HepG2 (cell line): ENCODE results near the gene ZNF770. TPM values are rescaled to one million over a fixed set of nuclear protein-coding genes. Genes with fewer than 3 reads are reported as not detected.
A peak's percentile ranks its signal among the peaks of the same experiment; 100 is the strongest.

ENCODE experiments used
- CENPX ChIP-seq: sonication (generic); formaldehyde crosslinking; IDR thresholded peaks from 2 replicates; pipeline ENCODE4 v1.9.0; 2021; ENCODE audit warnings: mild to moderate bottlenecking, missing genetic modification reagents, moderate library complexity
- KLF12 ChIP-seq: sonication (generic); formaldehyde crosslinking; IDR thresholded peaks from 2 replicates; pipeline ENCODE4 v1.4.0; 2020; ENCODE audit warnings: missing genetic modification reagents, borderline replicate concordance
- NFKB2 ChIP-seq: sonication (generic); formaldehyde crosslinking; IDR thresholded peaks from 2 replicates; pipeline ENCODE4 v1.4.0; 2020; ENCODE audit warnings: missing genetic modification reagents, borderline replicate concordance
- PRPF4 ChIP-seq: fragments of 200-400 bp; formaldehyde crosslinking; IDR thresholded peaks from 2 replicates; pipeline ENCODE4 v1.6.1; 2016; ENCODE audit warnings: low read length, low read depth; ENCODE audit not compliant: poor library complexity, severe bottlenecking
- REPIN1 ChIP-seq: sonication (generic); formaldehyde crosslinking; IDR thresholded peaks from 2 replicates; pipeline ENCODE4 v1.8.0; 2022; ENCODE audit warnings: missing genetic modification reagents, low read depth, mild to moderate bottlenecking, borderline replicate concordance
- SKI ChIP-seq: fragments of 450-650 bp; IDR thresholded peaks from one replicate; pipeline ENCODE4 v1.6.1; 2018; ENCODE audit warnings: mild to moderate bottlenecking; ENCODE audit not compliant: partially characterized antibody
- TRIM24 ChIP-seq: sonication (generic); formaldehyde crosslinking; IDR thresholded peaks from 2 replicates; pipeline ENCODE4 v1.8.0; 2022; ENCODE audit warnings: mild to moderate bottlenecking, missing genetic modification reagents
- ZFP36L2 ChIP-seq: sonication (generic); formaldehyde crosslinking; IDR thresholded peaks from 2 replicates; pipeline ENCODE4 v1.4.0; 2020; ENCODE audit warnings: missing genetic modification reagents
- ZNF441 ChIP-seq: sonication (generic); formaldehyde crosslinking; IDR thresholded peaks from 2 replicates; pipeline ENCODE4 v1.7.0; 2021; ENCODE audit warnings: missing genetic modification reagents, borderline replicate concordance
- ZNF557 ChIP-seq: sonication (generic); formaldehyde crosslinking; IDR thresholded peaks from 2 replicates; pipeline ENCODE4 v1.4.0; 2020; ENCODE audit warnings: missing genetic modification reagents
- ZNF83 ChIP-seq: sonication (generic); formaldehyde crosslinking; IDR thresholded peaks from 2 replicates; pipeline ENCODE4 v1.4.0; 2020; ENCODE audit warnings: missing genetic modification reagents, mild to moderate bottlenecking, borderline replicate concordance
- ZSCAN22 ChIP-seq: sonication (generic); formaldehyde crosslinking; IDR thresholded peaks from 2 replicates; pipeline ENCODE4 v1.4.0; 2020; ENCODE audit warnings: mild to moderate bottlenecking, missing genetic modification reagents
- polyA plus RNA-seq, 8 experiments: library from polyadenylated mRNA; depleted of rRNA in 3 of 8; stranded (reverse) in 7 of 8; unstranded in 1 of 8; fragments of >200 nt; fragmentation: Illumina TruSeq in 4 of 8; extraction: Trizol in 4 of 8; gene quantifications; 2 replicates each; pipeline versions ENCODE4 v1.2.1 to v1.2.3, GENCODE V29; 2011 to 2016; ENCODE audit warnings: low read depth in 4 of 8, missing spikeins in 1 of 8, mixed read lengths in 1 of 8; ENCODE audit not compliant: insufficient read depth in 1 of 8
- total RNA-seq, 5 experiments: library from RNA; depleted of rRNA; stranded (reverse); fragments of >200 nt; fragmentation: Illumina TruSeq; extraction: Trizol; gene quantifications; 2 replicates each; pipeline ENCODE4 v1.2.3, GENCODE V29; 2016; ENCODE audit warnings: low read depth in 1 of 5
- TF ChIP-seq, protein P1 (sequence below): sonication (generic); formaldehyde crosslinking; IDR thresholded peaks from 2 replicates; pipeline ENCODE4 v1.4.0; 2020; ENCODE audit warnings: missing genetic modification reagents
- TF ChIP-seq, protein P2 (sequence below): sonication (generic); formaldehyde crosslinking; IDR thresholded peaks from 2 replicates; pipeline ENCODE4 v1.5.1; 2020; ENCODE audit warnings: missing genetic modification reagents, mild to moderate bottlenecking, borderline replicate concordance
- TF ChIP-seq, protein P3 (sequence below): sonication (generic); formaldehyde crosslinking; IDR thresholded peaks from 2 replicates; pipeline ENCODE4 v1.4.0; 2020; ENCODE audit warnings: missing genetic modification reagents
- TF ChIP-seq, protein P4 (sequence below): IDR thresholded peaks from 2 replicates; pipeline ENCODE4 v1.6.1; 2016; ENCODE audit warnings: low read depth, control low read depth
- TF ChIP-seq, protein P5 (sequence below): IDR thresholded peaks from 2 replicates; pipeline ENCODE4 v1.6.1; 2016; ENCODE audit warnings: mild to moderate bottlenecking, missing biosample characterization, missing genetic modification reagents
- TF ChIP-seq, protein P6 (sequence below): sonication (generic); formaldehyde crosslinking; IDR thresholded peaks from 2 replicates; pipeline ENCODE4 v1.4.0; 2020; ENCODE audit warnings: missing genetic modification reagents

The ZNF770 gene
- total and polyA plus RNA-seq, 2 of the 13 experiments (the other 11 are each of a cell fraction or from before 2014, with no cell fraction given): 15.5 to 33.1 TPM

DNA sequence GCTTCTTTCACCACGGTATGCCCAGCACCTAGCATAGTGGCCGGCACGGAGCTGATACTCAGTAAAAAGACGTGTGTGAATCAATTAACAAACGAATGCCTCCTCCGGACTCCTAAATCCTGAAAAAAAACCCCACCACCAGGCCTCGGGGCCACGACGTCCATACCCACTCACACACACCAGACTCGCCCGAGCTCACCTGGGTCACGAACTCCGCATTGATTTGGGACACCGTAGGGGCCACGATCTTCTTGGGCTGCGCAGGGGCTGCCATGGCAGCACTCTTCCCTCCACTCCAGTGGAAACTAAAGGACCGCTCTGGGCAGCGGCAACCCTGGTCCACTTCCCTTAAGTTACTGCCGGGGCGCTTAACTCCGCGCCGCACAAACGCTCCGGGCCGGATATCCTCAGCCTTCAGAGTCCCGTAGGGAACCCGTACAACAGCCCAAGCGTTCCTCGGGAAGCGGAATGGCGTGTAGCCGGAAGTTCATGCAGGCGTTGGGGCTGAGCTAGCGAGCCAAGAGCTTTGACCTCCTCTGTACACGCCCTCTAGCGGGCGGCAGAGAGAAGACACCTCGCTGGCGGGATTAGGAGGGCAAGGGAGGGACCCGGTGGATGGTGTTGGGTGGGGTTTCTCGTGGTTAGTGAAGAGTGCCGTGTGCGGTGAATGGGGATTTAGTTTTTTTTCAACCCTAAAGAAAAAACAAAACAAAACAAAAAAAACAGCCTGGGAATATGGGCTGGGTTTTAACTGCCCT is 18.6 kb downstream of the ZNF770 start, which contains the start of gene AQR (continued):
- no peak for TF ChIP-seq ZNF83 (CRISPR knock-in tag)
- TF ChIP-seq, protein P1, sequence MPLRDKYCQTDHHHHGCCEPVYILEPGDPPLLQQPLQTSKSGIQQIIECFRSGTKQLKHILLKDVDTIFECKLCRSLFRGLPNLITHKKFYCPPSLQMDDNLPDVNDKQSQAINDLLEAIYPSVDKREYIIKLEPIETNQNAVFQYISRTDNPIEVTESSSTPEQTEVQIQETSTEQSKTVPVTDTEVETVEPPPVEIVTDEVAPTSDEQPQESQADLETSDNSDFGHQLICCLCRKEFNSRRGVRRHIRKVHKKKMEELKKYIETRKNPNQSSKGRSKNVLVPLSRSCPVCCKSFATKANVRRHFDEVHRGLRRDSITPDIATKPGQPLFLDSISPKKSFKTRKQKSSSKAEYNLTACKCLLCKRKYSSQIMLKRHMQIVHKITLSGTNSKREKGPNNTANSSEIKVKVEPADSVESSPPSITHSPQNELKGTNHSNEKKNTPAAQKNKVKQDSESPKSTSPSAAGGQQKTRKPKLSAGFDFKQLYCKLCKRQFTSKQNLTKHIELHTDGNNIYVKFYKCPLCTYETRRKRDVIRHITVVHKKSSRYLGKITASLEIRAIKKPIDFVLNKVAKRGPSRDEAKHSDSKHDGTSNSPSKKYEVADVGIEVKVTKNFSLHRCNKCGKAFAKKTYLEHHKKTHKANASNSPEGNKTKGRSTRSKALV (CRISPR knock-in tag): no peak
- TF ChIP-seq, protein P2, sequence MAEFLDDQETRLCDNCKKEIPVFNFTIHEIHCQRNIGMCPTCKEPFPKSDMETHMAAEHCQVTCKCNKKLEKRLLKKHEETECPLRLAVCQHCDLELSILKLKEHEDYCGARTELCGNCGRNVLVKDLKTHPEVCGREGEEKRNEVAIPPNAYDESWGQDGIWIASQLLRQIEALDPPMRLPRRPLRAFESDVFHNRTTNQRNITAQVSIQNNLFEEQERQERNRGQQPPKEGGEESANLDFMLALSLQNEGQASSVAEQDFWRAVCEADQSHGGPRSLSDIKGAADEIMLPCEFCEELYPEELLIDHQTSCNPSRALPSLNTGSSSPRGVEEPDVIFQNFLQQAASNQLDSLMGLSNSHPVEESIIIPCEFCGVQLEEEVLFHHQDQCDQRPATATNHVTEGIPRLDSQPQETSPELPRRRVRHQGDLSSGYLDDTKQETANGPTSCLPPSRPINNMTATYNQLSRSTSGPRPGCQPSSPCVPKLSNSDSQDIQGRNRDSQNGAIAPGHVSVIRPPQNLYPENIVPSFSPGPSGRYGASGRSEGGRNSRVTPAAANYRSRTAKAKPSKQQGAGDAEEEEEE (CRISPR knock-in tag): no peak
- peak; percentile 94 for TF ChIP-seq REPIN1 (CRISPR knock-in tag)
- TF ChIP-seq CENPX (CRISPR knock-in tag): no peak
- TF ChIP-seq, protein P3, sequence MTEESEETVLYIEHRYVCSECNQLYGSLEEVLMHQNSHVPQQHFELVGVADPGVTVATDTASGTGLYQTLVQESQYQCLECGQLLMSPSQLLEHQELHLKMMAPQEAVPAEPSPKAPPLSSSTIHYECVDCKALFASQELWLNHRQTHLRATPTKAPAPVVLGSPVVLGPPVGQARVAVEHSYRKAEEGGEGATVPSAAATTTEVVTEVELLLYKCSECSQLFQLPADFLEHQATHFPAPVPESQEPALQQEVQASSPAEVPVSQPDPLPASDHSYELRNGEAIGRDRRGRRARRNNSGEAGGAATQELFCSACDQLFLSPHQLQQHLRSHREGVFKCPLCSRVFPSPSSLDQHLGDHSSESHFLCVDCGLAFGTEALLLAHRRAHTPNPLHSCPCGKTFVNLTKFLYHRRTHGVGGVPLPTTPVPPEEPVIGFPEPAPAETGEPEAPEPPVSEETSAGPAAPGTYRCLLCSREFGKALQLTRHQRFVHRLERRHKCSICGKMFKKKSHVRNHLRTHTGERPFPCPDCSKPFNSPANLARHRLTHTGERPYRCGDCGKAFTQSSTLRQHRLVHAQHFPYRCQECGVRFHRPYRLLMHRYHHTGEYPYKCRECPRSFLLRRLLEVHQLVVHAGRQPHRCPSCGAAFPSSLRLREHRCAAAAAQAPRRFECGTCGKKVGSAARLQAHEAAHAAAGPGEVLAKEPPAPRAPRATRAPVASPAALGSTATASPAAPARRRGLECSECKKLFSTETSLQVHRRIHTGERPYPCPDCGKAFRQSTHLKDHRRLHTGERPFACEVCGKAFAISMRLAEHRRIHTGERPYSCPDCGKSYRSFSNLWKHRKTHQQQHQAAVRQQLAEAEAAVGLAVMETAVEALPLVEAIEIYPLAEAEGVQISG (CRISPR knock-in tag): peak; percentile 99
- TF ChIP-seq, protein P4, sequence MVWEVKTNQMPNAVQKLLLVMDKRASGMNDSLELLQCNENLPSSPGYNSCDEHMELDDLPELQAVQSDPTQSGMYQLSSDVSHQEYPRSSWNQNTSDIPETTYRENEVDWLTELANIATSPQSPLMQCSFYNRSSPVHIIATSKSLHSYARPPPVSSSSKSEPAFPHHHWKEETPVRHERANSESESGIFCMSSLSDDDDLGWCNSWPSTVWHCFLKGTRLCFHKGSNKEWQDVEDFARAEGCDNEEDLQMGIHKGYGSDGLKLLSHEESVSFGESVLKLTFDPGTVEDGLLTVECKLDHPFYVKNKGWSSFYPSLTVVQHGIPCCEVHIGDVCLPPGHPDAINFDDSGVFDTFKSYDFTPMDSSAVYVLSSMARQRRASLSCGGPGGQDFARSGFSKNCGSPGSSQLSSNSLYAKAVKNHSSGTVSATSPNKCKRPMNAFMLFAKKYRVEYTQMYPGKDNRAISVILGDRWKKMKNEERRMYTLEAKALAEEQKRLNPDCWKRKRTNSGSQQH (CRISPR knock-in tag): 0 out of 2 replicates have a peak, but pooled peaks have one; percentile 45
- TF ChIP-seq SKI: no peak
- no peak for TF ChIP-seq TRIM24 (CRISPR knock-in tag)
- TF ChIP-seq NFKB2 (CRISPR knock-in tag): peak; percentile 78; the same call in 1 of the 2 replicates
- TF ChIP-seq KLF12: no peak; the same call in 1 of the 2 replicates
- TF ChIP-seq PRPF4: no peak
- no peak for TF ChIP-seq ZSCAN22
- peak; percentile 61; the same call in 1 of the 2 replicates for TF ChIP-seq ZNF441 (CRISPR knock-in tag)
- no peak for TF ChIP-seq ZFP36L2
- TF ChIP-seq ZNF557 (CRISPR knock-in tag): no peak
- TF ChIP-seq, protein P5, sequence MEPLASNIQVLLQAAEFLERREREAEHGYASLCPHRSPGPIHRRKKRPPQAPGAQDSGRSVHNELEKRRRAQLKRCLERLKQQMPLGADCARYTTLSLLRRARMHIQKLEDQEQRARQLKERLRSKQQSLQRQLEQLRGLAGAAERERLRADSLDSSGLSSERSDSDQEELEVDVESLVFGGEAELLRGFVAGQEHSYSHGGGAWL: no peak
- TF ChIP-seq, protein P6, sequence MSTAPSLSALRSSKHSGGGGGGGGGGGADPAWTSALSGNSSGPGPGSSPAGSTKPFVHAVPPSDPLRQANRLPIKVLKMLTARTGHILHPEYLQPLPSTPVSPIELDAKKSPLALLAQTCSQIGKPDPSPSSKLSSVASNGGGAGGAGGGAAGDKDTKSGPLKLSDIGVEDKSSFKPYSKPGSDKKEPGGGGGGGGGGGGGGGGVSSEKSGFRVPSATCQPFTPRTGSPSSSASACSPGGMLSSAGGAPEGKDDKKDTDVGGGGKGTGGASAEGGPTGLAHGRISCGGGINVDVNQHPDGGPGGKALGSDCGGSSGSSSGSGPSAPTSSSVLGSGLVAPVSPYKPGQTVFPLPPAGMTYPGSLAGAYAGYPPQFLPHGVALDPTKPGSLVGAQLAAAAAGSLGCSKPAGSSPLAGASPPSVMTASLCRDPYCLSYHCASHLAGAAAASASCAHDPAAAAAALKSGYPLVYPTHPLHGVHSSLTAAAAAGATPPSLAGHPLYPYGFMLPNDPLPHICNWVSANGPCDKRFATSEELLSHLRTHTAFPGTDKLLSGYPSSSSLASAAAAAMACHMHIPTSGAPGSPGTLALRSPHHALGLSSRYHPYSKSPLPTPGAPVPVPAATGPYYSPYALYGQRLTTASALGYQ: peak; percentile 40; the same call in 1 of the 2 replicates
